ENCODE data around the gene TMEM175.

Gene TMEM175

DNA sequence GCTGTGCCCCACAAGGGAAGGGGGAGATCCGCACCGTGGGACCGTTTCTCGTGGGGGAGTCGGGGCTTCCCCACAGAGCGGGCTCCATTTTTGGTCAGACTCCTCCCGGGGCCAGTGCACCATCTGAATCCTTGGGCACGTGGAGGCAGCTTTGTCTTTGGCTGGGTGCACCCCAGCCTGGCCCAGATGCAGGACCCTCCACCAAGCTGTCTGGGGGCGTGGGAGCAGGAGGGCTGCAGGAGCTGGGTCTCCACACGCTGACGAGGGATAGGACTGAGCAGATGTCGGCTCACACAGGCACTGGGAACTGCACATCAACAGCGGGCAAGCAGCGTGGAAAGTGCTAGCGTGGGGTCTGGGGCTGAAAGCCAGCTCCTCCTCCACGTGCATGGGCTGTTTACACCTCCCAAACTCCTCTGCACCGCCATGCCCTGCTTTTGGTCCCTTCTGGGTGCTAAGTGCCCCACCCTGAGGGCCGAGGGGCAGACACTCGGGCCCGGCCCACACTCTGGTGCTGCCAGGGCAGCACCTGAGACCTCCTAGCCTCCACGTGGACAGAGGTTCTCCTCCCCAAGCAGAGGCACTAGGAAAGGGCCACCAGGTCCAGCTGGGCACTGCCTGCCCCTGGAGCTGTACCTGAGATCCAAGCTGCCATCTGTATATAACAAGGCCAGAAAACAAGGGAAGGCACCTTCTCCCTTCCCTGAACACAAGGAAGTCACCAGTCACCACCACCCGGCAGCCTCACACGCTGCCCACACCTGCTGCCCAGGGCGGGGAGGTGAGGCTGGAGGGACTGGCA is 27.3 kb downstream of the TMEM175 start:
- DNase-seq (ENCODE audit: low read depth in 2 of 2), result no peak

DNA sequence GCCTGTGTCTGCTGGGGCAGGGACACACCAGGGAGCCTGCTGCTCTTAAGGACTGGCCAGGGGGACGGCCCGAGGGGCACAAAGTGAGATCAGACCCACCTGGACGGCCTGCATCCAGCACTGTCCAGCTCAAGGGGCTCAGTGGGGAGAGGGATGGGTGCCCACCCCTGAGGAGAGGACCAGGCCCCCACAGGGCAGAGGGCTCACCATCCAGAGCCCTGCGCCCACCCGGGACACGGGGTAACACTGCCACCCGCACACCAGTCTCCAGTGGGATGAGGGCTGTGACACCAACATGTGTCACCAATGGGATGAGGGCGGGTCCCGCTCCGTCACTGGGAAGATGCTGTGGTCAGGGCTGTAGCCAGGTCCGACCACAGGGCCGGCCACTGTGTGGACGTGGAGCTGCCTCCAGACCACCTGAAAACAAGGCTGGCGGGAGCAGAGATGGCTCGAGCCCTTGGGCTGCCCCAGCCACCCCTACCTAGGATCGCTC is 27.9 kb downstream of the TMEM175 start:
- DNase-seq (ENCODE audit: low read depth in 2 of 2), result no peak

DNA sequence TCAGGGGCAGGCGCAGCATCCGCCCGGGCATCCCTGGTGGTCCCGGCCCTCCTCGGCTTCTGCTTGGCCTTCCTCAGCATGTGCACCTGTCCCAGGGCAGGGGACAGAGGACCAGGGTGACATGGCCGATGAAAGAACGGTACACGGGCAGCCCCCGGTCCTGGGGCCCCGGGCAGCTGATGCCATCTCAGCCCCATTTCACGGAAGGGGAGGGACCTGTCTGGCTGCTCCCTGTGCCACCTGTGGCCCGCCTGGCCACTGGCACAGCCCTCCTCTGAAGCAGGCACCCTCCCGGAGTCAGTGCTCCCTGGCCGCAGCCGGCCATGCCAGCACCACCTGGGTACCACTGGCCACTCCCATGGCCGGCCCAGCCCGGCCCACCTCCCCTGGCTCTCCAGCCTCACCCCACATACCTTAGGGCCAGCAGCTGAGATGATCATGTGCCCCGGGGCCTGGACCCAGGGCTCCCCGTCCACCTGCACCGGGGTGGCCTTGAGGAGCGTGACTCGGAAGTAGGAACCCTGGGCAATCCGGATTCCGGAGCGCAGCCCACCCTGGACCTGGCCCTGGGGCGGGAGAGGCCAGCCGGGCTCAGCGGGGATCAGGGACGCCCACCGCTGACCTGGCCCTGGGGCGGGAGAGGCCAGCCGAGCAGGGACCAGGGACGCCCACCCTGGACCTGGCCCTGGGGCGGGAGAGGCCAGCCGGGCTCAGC is 28.5 kb downstream of the TMEM175 start:
- DNase-seq (ENCODE audit: low read depth in 2 of 2), result no peak

DNA sequence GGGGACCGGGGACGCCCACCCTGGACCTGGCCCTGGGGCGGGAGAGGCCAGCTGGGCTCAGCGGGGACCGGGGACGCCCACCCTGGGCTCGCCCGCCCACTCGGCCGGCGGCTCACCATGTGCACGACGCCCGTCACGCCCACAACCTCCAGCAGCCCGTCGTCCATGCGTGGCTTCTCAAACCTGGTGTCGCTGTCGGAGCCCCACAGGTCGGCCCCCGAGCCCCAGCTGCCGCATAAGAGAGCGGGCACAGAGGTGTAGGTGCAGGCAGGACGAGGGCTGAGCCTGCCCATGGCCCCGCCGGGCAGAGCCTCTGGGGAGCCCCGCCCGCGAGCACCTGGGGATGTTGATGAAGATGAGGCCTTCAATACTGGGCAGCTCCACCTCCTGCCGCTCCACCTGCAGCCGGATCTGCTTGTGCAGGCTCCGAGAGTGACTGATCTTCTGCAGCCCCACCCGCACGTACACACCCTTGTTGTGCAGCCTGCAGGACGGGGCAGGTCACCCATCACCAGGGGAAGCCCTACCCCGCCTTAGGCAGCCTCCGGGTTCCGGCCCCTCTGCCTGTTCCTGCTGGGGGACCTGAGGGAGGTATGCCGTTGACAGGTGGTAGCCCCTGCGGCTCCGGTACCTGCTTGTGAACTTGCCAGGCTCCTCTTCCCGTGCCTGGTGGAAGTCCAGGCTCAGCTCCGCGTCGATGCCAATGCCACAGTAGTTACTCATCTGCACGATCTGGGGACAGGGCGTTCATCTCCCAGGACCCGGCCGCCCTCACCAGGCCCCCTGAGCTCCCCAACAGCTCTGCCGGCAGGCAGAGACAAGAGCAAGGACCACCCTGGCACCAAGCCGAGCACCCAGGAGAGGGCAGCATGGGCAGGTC is 29.3 kb downstream of the TMEM175 start:
- no peak for DNase-seq (ENCODE audit: low read depth in 2 of 2)

DNA sequence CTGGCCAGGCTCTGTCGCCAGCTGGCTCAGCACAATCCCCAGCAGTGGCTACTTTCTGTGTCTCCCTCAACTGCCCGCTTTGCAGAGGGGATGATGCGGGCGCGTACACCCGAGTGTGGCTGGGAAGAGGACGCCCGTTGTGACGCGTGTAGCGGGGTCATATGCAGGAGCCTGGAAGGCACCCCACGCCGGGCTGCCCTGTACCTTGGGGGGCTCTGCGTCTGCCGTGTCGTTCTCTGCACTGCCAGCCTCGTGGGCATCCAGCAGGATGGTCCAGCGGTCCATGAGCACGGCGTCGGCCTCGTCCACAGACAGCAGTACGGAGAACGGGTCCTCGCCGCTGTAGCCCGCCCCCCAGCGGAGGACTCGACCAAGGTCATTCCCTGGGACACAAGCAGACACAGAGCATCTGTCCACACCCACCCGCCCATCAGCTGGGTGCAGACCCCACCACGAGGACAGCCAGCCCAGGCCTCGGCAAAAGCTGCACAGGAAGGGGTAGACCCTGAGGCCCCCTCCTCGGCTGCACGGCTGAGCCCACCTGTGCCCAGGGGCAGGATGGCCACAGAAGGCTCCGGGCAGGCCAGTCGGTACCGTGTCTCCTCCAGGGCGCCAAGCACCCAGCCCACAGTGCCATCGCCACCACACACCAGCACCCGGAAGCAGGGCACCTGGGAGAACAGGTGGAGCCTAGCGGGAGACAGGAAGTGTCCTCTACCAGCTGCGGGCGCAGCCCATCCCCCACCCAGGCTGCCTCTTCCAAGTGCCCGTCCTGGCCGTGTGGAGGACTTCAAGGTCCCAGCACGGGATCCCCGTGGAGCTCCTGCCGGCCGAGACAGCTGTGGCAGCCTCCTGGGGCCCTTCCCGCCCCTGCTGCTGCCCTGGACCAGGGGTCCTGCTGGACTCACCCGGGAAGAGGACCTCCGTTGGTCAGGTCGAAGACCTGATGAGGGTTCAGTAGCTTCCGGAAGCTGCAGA is 30.3 kb downstream of the TMEM175 start:
- no peak for DNase-seq (ENCODE audit: low read depth in 2 of 2)

DNA sequence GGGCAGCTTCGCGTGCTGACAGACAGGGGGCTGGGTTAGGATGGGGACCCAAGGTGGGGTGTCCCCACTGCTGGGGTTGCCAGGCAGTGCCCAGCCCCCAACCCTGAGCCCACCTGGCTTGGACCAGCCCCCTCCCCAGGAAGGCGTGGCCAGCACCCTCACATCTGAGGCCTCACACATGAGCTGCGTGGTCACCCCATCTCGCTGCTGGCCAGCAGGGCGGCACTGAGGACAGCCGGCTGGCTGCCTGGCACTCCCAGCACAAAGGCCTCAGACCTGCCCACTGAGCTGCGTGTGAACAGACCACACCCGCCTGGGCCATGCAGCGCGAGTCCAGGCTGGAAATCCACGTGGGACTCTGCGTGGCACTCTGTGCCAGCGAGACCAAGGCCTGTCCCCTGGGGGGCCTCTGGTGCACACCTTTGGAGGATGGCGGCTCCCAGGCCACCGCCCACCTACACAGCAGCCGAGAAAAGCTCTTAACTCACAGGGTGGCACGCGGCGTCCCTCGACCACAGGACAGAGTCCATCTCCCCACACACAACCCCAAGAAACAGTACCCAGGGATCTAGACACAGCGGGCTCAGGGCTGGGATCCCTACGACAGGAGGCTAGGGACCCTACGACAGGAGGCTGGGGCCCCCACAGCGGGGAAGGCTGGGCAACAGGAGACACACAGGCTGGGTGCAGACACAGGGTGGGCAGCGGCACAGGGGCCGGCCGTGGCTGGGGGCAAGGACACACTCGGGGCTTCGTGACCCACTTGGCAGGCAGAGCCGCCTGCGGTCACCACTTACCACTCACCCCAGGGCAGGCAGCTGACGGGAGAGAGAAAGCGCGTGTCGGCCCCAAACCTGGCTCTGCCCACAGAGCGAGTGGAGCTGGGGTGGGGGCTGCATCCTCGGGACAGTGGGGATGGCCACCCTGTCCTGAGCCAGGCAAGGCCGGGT is 31.3 kb downstream of the TMEM175 start:
- no peak for DNase-seq (ENCODE audit: low read depth in 2 of 2)

DNA sequence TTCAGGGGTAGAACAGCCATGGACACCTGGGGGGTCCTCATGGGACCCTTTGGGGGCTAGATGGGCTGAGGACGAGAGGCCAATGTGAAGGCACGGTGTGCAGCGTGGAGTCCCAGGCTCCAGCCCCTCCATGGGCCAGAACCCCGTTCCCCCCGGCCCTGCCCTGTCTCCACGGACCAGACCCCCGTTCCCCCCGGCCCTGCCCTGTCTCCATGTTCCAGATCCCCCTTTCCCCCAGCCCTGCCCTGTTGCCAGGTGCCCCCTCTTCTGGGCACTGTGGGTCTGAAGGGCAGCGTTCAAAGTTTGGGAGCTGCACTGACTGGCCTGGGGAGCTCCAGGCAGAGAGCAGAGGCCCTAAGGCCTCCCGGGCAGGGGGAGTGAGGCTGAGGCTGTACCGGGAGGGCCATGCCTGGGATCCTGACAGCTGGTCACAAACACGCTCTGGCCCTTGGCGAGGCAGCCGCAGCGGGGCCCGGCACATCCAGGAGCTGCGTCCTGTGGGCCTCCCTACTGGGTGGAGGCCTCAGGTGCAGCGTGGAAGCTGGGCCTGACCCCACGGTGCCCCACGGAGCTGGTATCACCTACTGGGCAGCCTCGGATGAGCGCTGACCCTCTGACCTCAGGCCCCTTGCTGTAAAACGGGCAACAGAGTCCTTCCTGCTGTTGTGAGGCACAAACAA is 32.2 kb downstream of the TMEM175 start:
- DNase-seq (ENCODE audit: low read depth in 2 of 2), result no peak

DNA sequence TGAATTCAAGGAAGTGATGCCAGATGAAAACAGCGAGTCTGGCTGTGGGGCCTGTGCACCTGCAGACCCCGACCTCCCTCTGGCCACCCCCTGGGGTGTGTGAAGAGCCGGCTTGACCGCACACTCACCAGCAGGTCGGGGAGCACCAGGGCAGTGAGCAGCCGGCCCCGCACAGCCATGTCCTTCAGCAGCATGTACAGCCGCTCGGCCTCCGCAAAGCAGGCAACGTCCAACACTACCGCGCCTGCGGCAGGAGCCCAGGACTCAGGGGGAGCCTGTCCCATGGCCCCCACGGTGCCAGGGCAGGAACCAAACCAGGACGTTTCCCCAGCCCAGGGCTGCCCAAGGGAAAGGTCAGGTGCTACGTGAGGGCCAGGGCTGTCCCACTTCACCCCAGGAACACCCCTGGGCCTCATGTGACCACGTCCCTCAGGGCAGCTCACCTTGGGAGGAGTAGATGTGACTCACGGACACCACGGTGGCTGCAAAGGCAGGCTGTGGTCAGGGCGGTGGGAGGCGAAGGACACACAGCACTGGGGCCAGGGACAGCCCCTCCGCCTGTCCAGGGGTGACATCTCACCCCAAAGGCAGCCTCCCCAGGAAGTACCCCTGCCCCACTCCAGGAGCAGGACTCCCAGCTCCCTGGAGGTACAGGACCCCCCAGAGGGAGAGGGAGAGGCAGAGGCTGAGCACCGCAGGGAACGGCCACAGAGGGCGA is 32.9 kb downstream of the TMEM175 start:
- no peak for DNase-seq (ENCODE audit: low read depth in 2 of 2)

DNA sequence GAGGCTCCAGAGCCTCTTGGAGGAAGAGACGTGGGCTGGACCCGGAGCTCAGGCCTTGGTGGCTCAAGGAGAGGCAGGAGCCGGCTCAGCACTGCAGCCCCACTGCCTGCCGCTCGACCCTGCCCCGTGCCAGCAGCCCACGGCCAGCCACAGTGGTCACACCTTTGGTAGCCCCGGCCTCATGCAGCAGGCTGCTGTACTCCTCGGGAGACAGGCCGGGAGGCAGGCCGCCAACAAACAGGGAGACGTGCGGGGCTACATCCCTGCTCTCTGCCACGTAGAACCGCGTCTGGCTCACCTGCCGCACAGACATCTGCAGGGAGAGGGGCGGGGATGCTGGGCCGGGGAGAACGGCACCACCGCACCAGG is 33.5 kb downstream of the TMEM175 start:
- DNase-seq (ENCODE audit: low read depth in 2 of 2), result no peak

DNA sequence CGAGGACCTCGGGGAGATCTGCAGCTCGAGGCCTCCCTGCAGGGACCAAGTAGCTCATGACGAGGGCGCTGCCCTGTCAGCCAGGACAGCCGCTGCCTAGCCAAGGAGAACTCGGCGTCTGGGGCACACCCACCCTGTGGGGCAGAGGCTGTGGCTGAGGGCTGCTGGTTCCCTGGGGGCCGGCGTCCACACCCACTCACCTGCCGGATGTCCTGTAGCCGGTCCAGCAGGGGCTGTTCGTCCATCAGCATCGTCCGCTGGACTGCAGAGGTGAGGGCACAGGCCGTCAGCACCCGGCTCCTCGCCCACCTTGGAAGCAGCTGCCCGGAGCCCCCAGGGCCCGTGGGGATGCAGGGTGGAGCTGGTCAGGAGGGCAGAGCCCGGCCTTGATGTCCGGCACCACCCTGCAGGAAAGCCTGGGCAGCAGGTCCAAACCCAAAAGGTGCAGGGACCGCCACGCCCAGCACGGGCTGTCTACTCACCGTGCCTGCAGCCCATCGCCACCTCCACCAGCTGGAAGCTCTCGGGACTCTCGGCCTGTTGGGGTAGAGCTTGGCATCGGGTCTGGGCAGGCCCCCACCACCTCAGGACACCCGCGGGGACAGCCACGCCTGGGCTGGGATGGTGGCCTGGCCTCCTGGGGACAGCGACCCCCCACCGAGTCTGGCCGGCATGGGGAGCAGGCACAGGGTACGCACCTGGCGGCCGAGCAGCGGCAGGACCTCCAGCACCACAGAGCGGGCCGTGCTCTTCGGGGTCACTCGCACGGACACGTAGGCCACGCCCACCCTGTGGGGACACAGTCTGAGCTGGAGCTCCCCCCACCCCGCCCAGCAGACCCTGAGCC is 34.2 kb downstream of the TMEM175 start:
- DNase-seq (ENCODE audit: low read depth in 2 of 2), result no peak

DNA sequence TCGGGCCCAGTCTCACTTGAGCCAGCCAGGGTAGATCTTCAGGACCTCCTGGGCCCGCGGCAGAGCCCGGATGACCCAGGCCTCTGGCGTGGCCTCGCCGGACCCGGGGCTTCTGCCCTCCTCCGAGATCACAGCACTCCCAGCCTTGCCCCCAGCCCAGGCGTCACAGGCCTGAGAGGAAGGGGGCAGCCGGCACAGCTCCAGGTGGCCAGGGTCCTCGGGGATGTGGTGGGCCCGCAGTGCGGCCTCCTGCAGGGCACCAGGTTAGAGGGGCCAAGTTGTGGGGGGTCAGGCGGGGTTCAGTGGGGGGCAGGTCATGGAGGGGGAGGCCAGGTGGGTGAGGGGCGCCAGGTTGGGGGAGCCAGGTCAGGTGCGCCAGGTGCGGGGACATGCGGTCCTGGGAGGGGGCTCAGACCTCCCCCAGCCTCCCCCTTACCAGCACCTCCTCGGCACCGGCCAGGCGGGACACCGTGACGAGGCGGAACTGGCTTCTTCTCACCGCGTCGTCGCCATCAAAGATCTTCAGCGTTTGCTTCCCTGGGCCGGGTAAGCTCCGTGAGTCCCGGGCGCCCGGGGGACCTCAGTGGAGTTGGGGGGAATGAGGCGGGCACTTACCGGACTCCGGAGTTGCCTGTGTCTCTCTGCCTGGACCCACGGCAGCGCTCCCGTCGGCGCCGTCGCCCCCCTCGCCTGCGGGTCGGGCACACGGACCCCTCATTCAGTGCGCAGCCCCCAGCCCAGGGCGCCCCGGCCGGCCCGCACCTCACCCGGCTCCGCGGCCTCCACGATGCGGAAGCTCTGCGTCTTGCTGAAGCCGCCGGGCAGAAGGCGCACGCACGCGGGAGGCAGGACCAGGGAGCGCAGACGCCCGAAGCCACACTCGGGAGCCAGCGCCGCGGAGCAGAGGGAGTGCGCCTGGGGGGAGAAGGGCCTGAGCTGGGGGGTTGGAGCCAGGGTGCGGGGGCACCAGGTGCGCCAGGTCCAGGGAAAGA is 35.1 kb downstream of the TMEM175 start:
- no peak for DNase-seq (ENCODE audit: low read depth in 2 of 2)

DNA sequence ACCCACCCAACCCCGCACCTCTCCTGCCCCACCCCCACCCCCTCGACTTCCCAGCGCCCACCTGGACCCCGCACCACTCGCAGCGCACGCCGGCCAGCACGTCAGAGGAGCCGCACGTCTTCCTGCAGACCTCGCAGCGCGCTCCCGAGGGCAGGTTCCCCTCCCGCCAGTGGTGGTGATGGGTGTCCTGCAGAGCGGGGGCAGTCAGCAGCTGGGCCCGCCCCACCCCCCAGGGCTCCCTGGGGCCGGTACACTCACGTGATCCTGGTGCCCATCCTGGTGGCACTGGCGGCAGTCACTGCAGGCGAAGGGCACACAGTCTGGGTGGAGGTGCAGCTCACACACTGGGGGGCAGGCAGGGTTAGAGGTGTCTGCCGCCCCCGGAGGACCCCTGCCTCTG is 36.0 kb downstream of the TMEM175 start:
- no peak for DNase-seq (ENCODE audit: low read depth in 2 of 2)

DNA sequence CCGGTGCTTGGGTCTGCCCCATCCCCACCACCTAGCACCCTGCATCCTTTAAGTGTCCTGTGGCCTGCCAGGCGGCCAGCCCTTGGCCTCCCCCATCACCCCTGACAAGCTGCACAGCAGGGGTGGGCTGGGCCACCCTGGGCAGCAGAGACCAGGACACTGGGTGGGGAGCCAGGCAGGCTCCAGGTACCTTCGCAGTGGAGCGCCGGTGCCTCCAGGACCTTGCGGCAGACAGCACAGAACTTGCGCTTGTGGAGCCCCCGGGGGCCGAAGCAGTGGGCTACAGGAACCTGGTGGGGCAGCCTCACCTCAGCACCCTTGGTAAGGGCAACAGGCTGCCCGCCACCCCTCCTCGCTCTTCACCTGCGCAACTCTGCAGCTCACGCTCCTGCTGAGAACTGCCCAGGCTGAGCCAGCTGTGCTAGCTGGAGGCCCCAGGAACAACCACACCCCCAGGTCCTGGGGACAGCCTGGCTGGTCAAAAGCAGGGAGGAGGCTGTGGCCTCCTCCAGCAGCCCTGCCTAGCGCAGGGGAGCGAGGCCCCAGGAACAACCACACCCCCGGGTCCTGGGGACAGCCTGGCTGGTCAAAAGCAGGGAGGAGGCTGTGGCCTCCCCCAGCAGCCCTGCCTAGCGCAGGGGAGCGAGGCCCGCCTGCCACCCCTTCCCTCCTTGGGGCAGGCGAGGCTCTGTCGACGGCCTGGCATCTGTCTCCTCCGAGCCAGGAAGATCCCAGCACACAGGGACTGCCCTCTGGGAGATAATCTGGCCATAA is 36.5 kb downstream of the TMEM175 start:
- no peak for DNase-seq (ENCODE audit: low read depth in 2 of 2)

DNA sequence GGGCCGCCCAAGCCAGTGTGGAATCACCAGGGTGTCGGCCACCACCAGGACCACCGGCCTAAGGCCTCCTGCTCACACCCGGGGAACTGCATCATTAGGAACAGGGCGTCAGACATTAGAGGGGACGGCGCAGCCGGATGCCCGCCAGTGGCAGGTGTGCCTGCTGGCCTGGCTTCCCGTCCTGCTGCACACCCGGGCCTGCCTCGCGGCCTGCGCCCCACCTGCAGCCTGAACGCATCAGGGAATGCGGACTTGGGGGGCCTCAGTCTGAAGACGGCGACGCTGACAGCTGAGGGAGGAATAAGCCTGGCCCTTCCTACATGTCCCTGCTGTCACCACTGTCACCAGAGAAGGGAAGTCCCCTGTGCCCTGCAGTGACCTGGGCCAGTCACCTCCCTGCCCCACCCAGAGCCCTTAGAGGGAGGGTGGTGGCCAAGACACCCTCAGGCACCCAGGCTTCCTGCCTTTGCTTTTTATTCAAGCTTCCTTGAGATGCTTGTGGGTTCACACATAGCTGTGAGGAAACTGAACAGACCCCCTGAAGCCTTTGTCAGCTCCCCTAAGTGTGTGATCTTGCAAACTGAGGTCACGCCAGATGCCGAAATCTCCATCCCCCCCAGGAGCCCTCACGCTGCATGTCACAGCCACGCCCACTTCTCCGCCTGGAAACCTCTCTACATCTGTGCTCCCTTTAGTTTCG is 37.9 kb downstream of the TMEM175 start:
- DNase-seq (ENCODE audit: low read depth in 2 of 2), result no peak
